ENCODE results near the gene C1S.

The C1S gene

DNA sequence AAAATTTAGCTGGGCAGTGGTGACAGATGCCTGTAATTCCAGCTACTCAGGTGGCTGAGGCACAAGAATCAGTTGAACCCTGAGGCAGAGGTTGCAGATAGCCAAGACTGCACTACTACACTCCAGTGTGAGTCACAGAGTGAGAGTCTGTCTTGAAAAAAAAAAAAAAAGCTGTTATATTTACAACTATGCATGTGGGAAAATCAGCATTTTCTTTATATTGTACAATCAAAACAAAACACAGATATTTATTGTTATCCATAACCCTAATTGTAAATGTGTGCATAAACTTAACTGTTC lies 19.3 kb downstream of the C1S start:
- DNase-seq = no peak

DNA sequence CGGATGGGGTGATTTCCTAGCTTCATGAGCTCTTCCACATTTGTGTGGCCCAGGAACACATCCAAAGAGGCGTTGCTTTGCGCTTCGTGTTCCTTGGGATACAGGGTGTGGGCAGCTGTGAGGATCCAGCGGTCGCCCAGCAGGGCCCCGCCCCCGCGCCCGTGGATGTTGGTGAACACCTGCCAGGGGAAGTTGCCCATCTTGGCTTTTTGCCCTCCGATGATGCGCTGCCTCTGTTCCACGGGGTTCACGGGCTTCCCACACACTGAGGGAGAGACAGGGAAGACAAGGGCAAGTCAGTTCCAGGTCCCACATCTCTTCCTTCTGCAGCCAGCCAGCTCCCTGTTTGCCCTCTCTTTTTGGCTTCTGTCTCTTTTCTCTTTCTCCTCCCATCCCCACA lies 20.5 kb downstream of the C1S start:
- DNase-seq = no peak

GRCh38 chr12:7083125-7083524 lies 22.6 kb downstream of the C1S start:
- DNase-seq = no peak

DNA sequence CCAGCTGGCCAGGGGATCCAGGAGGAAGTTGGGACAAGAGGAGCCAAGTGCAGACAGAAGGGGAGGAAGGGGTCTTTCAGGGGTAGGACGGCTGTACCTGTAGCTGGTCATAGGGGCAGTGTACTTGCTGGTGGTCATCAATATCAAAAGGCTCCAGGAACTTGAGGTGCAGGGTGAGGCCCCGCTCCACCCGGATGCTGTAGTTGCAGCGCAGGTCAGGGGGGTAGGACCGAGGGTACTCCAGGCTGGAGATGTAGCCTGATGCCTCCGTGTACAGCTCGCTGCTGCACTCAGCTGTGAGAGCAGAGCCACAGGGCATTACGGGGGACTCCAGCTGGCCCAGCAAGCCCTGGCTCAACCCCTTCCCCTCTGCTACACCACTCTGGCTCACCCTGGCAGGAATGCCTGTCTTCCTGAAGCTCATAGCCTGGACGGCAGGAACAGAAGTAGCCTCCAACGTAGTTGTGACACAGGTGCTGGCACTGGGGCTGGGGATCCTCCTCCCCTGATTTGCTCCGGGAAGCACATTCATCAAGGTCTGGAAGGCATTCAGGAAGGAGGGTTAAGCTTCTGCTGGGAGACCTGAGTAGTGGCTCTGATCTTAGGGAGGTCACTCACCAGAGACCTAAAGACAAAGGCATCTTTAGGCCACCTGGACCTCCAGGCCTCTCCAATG lies 28.8 kb downstream of the C1S start:
- no peak for DNase-seq

DNA sequence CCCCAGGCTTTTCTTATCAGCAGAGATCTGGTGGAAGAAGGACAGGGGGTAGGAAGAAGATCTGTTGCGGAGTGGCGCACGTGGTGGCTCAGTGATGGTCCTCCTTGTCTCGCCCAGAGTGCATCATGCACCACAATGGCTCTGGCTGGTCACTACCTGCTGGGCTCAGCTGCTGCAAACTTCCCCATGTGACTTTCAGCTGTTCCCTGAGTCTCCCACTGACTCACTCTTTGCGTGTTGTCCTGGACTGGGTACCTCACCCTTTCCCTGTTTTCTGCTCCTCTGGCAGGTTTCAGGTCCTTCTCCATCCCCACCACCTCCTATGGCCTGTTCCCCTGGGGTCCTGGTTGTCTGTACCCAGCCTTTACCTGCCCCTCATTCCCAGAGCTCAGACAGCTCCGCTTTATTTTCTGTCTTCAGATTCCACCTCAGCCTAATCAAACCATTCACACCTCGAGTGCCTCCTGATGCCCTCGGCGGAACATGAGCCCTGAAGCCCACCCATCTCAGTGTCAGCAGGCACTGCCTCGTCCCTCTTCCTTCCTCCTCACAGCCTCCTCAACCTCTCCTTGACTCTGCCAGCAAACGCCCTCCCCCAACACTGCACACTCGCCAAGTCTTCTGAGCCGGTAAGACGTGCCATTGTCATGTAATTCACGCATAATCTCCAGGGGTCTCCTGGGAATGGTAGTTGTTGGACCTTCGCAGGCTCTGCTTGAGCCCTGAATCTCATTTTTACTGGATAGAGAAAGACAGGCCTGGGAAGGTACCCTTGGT lies 29.9 kb downstream of the C1S start:
- DNase-seq = no peak

GRCh38 chr12:7091171-7091570 lies 30.7 kb downstream of the C1S start:
- no peak for DNase-seq

DNA sequence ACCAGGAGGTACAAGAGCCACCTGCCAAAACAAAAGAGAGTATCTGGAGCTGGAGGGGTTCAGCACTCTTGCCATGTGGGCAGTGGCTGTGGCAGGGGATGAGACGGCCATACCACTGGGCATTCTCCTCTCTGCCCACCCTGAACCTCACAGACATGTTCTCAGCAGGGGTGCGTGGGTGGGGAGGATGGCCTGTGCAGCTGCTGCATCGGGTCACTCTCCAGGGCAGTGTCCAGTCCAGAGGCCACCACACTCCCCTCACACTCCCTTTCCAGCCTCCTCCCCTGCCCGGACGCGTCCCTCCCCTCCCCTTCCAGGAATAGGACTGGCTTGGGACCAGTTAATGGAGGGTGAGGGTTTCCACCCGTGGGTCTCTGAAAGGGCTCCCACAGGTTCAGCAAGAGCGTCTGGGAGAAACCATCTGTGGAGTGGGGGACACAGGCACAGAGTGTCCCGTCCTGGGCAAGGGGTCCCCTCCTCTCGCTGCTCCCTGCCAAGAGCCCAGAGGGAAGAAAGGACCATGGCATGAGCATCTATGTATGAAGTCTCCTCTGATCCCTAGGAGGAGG lies 31.2 kb downstream of the C1S start:
- DNase-seq = no peak

DNA sequence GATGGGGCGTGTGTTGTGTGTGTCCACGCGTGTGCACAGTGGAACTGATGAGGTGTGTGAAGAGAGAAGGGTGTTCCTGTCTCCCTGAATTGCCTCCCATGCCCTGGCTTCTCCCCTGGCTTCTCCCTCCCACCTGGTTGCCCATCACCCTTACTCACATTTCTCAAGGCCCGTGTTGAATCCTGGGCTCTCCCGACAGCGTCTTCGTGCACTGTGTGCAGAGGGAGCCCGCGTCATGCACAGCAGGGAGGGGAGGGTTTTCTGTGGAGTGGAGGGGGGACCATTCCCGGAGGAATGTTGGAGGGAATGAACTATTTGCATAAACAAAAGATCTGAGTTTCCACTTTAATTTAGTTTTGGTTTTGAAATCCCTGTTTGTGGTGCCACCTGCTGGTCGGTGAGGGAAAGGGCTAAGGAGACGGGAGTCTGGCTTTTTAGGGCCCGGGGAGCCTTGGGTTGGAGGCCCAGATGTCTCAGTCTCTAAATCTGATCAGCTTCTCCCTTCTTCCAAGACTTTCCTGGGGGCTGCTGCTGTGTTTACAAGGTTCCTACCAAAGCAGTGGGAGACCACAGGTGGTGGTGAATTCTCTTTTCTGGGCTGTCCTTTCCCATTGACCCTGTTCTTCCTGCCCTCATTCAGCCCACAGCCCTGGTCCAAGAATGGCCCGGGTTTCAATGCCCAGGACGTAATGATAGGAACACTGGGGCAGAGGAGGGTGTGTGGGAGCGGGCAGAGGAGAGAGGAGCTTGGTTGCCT lies 31.9 kb downstream of the C1S start, which contains the start of gene C1R:
Gene C1R, minus strand, starts transcription at position 217 of the 757 bp plus-strand sequence. Its CDS starts 57 bp downstream, at position 160.
- peak; percentile 59 to 70 for DNase-seq

GRCh38 chr12:7092986-7093460 lies 32.5 kb downstream of the C1S start:
- no peak for DNase-seq

DNA sequence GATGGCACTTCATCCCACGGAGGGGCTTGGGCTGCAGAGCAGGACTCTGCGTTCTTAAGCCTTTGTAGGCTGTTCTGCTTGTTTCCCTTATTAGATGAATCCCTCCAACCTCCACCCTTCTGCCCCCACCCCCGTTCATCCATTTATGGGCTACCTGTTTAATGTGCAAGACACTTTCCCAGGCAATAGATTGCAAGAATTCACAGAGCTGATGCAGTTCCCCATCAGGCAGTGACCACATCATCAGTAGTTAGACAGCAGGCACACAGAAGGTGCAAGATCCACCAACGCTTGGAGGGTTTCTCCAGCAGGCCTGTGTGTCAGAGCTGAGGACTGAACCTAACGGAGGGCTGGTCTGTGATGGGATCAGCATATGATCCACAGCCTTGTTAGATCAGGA lies 33.0 kb downstream of the C1S start:
- DNase-seq = no peak

DNA sequence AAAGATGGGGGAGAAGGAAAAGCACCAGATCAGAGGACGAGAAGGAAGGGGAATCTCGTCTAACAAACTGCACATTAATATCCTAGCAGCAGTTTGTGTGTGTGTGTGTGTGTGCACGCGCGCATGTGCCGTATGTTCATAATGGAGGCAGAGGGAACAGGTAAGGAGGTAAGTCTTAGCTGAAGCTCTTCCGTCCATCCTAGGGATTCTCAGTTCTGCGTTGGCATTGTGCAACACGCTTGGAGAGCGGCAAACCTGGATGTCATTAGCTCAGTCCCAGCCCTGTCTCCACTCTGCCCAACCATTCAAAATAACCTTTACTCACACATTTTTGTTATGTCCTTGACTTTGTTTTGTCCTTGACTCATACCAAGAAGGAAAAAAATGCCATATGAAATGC lies 33.4 kb downstream of the C1S start:
- no peak for DNase-seq

DNA sequence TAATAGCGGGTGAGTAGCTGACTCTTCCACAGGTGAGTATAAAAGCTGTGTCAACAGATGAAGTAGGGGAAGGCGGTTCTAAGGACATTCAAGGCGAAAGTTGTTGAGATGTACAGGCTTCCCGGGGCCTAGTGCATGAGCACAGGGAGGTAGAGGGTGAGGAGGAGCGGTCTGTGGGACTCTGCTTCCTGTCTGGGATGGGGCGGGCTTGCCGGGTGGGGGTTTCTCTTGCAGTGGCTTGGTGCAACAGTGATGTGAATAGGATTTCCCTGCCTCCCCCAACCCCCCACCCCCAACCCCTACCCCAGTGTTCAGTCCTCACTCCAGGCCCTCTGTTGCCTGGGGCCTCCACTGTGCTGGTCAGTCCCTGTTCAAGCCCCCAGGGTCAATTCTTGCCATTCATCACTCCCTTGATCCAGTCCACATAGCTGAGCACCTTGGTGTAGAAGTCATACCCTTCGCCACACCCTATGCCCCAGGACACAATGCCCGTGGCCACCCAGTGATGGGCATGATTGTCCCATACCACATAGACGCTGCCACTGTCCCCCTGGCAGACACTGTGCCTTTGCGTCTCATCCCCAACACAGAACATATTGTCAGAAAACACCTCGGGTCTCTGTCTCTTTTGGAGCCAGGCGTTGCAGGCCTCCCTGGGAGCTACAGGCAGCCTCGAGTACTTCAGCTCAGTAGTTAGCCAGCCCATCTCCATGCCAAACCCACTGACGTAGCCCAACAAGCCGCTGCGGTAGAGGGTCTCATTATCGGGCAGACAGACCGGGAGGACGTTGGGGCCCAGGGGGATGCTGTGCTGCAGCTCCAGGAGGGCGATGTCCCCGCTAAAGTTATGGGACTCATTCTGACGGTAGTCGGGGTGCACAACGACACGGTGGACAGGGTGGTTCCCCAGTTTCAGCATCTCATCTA lies 35.8 kb downstream of the C1S start:
- DNase-seq = no peak

DNA sequence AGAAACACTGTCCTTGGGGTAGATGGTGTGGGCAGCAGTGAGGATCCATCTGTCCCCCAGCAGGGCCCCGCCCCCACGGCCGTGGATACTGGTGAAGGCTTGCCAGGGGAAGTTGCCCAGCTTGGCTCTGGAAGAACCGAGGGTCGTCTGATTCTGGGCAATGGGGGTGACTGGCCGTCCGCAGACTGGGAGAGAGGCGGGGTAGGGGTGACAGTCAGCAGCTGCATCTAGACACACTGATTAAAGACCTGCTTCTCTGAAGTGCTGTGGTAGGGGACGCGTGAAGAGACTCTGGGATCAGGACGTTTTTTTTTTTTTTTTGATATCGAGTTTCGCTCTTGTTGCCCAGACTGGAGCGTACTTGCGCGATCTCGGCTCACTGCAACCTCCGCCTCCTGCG lies 36.5 kb downstream of the C1S start:
- no peak for DNase-seq

GRCh38 chr12:7099290-7099996 lies 38.9 kb downstream of the C1S start:
- no peak for DNase-seq

DNA sequence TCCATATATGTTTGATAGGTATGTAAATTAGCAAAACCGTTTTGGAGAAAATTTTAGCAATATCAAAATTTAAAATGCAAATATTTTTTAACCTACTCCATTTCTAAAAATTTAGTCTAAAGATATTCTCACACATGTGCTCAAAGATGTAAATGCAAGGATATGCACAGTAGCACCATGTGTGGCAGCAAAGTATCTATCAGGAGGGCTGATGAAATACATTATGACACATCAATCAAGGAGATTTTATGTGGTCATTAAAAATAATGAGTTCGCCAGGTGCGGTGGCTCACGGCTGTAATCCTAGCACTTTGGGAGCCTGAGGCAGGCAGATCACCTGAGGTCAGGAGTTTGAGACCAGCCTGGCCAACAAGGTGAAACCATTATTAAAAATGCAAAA lies 39.7 kb downstream of the C1S start:
- DNase-seq = no peak

DNA sequence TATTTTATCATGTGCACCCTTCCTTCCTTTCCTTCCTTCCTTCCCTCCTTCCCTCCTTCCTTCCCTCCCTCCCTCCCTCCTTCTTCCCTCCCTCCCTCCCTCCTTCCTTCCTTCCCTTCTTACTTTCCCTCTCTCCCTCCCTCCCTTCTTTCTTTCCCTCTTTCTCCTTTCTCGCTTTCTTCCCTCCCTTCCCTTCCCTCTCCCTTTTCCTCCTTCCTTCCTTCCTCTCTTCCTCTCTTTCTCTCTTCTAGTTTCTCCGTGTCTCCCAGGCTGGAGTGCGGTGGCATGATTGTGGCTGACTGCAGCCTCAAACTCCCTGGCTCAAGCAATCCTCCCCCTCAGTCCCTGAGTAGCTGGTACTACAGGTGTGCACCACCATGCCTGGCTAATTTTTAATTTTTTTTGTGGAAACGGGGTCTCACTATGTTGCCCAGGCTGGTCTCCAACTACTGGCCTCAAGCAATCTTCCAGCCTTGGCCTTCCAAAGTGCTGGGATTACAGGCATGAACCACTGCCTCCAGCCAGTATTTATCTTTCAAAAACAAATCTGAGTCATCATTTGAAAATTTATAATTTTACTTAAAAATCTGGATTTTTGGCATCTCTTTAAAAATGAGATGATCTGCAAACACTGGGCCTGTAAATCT lies 40.7 kb downstream of the C1S start:
- DNase-seq = no peak

GRCh38 chr12:7101694-7102131 lies 41.2 kb downstream of the C1S start:
- no peak for DNase-seq

- no peak for DNase-seq
These were observed 42.1 kb downstream of the C1S start for GRCh38 chr12:7102582-7102981.

GRCh38 chr12:7103837-7104584 lies 43.5 kb downstream of the C1S start:
- no peak for DNase-seq

DNA sequence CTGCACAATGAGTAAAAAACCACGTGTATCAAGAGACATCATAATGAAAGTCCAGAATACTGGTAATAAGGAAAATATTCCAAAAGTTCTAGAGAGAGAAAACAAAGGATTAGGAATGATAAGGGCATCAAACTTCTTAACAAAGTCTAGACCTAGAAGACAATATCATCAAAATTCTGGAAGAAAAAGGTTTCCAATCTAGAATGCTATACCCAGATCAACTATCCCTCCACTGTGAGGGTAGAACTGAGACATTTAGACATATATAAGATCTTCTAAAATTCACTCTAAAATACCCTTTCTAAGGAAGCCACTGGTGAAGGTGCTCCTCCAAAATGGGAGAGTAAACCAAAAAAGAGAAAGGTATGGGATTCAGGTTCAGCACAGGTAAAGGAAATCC lies 45.6 kb downstream of the C1S start:
- no peak for DNase-seq

All from CD4-positive, alpha-beta T cell treated with Interleukin-1 beta for 1 hour (primary cell).